GM19238 (cell line): ENCODE results near the gene COX5B.

Source experiments
- DNase-seq: peaks from one replicate; pipeline ENCODE4 v3.0.0; 2011; ENCODE audit warnings: low spot score; ENCODE audit not compliant: insufficient read length

Gene COX5B

DNA sequence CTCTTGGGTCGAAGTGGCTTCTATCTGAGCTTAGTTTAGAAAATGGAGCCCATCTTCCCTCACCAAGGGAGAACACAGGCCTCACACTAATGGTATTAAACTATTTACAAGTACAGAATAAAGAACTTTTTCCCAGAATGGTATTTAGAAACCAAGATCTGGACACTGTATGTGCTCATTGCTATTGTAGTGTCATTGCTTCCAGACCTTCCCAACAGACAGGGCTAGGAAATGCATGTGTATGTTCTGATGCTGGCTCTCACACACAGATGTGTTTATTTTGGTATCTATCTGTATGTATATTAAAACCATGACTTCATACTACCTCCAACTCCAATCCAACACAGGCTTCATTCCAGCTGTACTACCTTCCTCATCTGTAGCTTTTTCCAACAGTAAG, 8.0 kb downstream of the COX5B start:
- no peak for DNase-seq

DNA sequence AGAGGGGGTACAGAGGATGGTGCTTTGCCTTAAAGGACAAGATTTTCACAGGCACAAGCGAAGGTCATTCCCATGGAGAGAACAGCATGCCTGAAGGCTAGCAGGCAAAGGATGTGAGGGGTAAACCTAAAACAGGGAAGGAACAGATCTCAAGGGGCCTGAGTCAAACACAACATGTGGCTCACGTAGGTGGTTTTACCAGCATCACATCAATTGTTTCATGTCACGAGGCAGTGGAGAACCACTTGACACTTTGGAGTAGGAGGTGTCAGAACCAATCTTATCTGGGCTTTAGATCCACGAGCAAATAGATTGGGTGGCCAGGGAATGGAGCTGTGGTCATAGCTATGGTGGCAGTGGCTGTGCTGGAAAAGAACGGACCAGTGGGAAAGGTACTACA, 8.4 kb downstream of the COX5B start:
- DNase-seq: no peak

DNA sequence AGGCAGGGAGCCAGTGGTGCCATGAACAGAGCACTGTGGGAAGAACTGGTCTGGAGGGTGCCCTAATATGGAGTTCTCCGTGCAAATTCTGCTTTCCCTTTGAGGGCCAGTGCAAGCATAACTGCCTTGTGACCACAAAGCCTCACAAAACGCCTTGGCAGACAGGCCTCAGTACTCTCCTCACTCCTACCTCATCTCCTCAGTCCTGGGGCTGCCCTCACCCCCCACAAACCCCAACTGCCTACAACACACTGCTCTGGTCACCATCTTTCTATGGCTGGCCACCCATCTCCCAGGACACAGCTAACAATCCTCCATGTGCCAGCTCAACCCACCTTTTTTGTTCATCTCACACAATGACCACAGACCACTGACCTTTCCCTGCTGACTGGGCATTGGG, 8.9 kb downstream of the COX5B start:
- no peak for DNase-seq

DNA sequence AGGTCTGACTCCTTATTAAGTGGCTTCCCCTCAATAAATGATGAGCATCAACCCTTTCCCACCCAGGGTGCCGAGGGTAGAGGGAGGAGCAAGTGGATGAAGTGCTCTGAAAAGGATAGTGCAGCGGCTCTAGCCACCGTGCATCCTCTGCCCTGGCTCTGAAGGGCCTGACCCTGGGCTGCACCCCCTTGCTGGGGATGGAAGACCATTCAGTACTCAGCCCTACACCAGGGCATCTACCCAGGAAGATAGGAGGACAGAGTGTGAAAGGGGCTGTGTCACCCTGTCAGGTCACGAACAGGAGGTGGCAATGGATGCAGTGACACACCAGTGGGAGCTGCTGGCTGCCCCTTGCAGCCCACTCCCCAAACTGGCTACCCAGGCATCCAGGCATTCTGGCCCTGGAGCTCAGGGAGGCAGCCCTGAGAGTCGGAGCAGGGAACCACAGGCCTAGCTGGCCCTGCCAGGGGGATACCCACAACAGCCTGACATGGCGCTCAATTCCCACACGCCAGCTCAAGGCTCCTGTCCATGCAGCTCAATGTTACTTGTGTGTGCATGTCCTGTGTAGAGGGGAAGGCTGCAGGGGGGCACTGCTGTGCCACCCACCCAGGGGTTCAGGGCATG, 10.4 kb downstream of the COX5B start:
- DNase-seq: no peak

DNA sequence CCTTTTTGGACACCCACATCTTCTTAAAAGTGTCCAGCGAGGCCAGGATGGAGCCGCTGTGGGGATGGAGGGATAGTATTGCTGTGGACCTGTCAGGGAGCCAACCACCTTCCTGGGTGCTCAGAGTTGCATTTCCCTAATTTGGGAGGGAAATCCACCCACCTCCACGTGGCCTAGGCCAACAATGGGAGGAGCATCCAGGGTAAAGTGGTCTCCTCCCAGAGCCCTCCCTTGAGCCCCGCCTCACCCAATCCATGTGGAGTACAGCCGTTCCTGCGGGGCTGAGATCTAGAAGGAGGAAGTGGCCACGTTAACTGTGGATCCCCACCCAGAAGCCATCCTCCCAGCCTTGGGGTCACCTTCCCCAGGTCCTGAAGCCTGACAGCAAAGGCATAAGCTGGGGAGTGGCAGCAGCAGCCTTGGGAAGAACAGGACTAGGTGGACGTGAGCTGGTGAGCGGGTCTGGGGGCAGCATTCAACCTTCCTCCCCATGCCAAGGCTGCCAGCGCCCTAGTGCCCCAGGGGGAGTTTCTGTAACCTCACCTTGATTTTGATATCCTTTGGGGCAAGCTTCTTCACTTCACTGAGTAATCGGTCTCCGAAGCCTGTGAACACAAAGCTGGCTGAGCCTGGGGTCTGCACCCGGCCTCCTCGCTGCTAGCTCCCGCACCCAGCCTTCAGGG, 11.2 kb downstream of the COX5B start:
- no peak for DNase-seq

DNA sequence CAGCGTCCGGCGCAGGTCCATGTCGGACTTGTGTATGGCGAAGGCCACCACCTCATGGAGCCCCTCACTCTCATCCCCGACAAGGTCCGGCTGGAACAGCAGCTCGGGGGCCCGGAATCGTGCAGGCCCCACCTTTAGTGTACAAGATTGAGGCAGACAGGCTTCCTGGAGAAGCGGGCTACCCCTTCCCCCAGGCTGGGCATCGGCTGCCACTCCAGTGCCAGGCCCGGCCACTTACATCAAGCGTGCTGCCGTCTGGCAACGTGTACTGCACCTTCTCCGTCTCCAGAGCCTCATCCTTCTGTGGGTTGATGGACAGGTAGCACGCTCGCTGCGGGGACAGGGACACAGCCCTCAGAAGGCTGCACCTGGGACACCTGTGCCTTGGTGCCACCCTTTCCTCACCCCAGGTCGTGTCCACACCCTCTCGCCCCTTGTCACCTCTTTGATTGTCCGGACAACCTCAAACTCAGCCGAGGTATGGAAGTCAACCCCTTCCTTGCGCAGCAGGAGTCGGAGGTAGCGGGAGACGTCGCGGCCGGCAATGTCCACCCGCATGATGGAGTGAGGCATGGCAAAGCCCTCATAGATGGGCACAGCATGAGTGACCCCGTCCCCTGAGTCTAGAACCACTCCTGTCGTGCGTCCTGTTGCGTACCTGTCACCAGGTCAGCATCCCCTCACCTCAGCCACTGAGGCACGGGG, 12.3 kb downstream of the COX5B start:
- DNase-seq: no peak

DNA sequence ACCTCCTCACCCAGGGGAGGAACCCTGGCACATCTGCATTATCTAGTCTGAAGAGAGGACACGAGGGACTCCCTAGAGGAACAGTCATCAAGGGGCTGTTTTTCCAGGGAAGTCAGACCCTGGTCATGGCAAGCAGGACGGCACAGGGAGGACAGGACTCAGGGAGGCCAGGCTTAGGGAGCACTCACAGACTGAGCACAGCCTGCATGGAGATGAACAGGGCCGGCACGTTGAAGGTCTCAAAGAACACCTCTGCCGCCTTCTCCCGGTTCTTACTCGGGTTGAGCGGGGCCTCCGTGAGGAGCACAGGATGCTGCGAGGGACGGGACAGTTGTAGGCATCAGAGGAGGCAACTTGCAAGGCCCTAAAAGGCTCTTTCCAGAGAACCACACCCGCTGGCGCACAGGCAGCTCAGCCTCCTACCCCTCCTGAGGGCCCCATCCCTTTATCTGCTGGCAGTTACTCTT, 12.9 kb downstream of the COX5B start:
- DNase-seq: no peak

DNA sequence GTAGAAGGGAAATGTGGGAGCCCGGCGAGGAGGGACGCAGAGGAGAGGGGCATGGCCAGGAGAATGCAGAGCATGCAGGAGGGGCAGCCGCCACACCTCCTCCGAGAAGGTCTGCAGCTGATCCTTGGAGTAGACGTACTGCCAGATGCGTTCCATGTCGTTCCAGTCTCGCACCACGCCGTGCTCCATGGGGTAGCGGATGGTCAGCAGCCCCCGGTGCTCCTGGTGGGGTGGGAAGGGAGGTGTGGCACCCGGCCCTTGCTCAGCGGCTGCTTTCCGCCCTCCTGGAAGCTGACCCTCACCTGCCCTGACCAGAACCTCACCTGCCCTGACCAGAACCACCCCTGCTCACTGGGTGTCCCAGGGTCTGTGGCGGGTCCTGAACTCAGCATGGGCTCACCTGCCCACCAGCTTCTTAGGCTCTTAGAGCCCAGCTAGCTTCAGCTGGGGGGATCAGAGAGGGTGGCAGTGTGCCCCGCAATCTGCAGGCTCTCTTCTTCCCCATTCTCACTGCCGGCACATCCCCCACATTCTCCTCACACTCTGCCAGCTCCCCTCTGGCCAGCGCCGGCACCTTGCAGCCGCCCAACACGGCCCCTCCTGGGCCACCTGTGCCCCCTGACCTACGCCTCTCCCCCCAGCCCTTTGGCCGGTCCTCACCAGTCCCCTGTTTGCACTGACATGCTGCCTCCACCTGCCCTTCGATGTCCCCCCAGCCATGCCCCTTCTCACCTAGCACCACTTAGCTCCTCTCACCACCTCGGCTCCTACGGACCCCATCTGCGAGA, 13.6 kb downstream of the COX5B start:
- no peak for DNase-seq

DNA sequence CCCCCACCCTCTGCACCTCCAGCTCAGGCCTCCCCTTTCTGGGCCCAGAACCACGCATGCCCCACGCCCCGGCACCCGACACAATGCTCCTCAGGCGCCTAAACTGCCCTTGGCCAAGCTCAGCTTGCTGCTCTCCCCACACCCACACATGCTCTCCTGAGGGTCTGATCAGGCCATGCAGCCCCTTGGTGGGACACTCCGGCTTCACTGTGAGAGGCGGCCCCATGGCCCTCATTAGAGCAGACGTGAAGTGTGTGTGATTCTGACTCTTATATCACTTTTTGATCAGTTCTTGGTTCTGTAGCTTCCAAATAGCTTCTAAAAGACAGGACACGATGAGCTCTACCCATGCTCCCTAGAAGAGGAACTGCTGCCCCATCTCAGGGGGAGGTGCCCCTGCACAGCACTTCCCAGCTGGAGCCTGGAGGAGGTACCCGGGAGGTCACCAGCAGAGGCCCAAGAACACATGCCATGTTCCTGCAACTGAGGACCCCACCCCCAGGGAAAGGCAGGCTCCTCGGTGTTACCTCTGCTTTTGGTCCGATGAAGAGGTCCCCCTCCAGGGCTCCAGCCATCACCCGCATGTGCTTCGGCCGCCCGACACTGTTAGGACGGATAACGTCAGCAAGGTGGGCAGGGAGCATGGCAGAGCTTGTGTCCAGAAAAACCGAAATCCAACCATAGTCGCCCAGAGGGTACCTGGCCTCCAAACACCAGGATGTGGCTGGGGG, 14.3 kb downstream of the COX5B start:
- DNase-seq: no peak

DNA sequence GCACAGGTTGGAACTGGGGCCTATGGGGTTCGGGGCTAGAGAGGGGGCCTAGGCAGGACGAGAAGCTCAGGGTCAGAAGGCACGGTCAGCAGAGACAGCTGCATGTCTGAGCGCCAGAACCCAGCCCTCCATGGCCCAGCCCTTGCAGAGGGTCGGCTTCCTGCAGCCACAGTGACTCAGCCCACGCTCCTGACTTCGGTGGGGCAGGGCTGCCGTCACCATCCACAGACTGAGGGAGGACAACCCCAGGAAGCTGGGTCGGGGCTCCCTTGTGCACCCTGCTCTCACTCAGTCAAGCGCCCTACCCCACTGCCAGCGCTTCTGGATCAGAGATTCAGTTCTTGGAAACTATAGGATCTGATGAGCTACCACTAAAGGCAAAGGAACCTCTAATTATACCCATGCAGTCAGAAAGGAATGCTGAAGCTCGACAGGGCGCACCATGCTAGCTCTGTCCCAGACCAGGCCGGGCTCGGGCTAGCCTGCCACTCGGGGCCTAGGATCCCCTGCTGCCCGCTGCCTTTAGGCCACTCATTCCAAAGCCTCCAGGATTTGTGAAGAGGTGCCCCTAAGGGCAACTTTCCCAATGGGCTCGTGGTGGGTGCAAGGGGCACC, 15.0 kb downstream of the COX5B start:
- no peak for DNase-seq

DNA sequence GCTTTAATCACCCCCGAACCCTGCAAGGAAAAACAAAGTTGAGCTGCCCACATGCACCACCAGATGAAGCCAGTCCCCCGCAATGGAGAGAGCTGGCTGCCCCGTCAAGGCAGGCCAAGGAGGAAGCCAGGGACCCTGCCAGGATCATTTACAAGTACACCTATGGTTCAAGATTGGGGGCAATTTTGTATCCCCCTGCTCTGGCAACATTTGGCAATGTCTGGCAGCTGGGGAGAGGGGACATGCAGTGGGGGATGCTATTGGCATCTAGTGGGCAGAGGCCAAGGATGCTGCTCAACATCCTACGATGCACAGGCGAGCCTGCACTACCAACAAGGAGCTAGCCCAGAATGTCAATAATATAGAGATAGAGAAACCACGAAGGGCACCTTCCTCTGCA, 16.1 kb downstream of the COX5B start:
- no peak for DNase-seq

DNA sequence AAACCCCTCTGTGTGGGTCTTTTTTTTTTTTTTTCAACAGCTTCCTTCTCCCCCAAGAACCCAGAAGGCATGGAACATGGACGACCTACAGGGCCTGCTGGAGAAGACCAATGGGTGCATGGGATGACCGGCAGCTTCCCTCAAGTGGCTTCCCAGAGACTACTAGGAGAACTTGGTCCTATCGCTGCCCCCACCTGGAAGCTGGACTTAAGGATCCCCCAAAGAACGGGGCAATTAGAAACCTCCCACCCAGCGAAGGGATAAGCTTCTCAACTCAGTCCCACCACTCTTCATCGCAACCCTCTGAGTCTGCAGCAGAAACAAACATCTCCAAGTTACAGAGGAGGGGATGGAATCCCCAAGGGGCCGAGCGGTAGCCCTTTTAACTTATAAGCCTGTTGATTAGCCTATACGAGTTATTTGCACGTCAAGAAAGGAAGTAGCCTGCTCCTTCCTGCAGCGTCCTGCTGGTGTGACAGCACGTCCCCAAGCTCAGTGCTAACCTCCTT, 16.6 kb downstream of the COX5B start:
- no peak for DNase-seq

DNA sequence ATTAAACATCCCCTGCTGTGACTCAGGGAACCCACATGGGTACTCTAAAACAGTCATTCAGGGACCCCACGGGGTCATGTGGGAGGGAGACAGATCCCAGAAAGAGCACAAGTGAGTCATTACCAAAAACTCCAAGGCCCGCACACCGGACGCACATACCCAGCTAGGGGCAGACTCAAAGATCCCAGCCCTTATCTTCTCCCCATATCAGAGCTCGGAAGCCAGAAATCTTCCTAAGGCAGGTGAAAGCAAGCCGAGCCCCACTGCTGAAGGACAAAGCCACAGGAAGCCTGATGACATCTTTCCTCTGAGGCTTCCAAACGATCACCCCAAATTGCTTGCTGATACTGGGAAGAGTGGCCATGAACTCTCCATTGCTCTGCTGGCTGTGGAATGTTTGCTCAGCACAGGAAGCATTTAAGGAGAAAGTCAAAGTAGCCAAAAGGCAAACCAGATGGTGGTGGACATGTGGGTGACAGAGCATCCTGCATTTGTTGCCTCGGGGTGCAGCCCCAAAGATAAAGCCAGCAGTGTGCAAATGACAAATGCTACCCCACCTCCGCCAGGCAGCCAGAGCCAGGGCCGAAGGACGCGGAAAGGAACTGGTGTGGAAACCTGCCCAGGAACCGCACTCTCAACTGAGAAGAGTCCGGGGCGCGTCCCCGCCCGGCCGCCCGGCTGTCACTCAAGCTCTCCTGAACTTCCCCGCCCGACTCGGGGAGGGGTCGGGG, 17.2 kb downstream of the COX5B start:
- DNase-seq: peak; percentile 77

DNA sequence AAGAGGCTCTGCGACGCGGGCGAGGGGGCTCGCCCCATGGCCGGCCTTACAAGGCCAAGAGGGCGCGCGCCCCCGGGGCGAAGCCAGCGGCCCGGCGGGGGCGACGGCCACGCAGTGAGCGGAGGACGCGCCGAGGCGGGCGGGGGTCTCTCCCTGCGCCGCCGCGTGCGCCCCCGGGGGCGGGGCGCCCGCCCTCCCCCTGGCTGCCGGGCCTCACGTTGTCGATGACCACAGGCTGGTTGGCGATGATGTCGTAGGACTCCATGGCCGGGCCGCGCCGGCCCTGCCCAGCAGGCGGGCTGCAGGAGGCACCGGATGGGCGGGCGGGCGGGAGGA, 17.7 kb downstream of the COX5B start:
- no peak for DNase-seq

DNA sequence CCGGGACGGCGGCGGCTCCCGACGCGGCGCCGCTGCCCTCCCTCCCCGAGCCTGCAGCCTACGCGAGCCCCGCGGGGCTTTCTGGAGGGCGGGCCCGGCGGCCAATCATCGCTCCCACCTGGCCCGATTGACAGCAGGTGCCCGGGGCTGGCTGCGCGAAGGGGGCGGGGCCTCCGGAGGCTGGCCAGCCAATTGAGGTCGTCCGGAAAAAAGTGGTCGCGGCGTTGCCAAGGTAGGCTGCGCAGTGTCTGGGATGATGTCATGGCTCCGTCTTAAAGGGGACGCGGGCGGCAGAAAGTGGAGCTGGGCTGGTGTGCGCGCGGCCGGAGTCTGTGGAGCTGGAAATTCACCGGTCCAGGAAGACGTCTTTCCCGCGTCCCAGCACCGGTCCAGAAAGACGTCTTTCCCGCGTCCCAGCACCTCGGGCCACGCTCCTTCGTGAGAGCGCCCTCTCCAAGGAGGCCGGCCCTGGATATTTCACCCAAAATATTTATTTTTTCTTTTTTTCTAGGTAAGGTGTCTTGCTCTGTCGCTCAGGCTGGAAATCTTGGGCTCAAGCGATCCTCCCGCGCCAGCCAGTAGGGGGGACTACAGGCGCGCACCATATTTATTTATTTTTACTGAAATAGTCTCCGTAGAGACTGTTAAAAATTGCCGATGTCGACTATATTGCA, 18.2 kb downstream of the COX5B start, which contains the start of gene ACTR1B:
Gene ACTR1B, minus strand, starts transcription at position 83 of the 674 bp plus-strand sequence. CDS start 154 bp downstream, outside the sequence.
- DNase-seq: peak; percentile 97

DNA sequence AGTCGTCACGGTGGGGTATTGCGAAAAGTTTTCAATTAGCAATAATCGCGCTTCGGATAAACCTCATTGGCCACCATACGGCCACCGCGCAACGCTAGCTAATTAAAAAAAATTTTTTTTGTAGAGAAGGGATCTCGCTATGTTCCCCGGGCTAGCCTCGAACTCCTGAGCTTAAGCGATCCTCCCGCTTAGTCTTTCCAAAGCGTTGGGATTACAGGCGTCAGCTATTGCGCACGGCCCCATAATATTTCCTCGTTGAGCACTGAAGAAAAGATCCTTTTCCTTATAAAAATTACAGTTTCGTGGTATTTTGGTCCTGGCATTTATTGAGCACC, 18.7 kb downstream of the COX5B start:
- no peak for DNase-seq

DNA sequence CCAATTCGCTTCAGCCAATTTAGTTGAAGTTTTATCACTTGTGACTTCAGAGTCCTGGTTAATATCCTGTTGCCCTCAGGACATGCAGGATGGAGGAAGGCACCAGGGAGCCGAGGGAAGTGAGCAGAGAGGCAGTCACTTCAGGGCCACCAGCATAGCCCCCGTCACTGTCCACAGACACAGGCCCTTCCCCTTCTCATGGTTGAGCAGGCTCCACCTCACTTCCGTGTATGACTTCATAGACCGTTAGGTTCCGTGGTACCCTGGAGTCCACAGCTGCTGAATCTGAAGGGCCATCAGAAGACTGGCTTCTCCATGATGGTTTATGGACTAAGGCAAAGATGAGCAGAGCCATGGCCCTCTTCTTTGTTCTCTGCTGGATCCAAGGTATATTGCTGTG, 23.6 kb downstream of the COX5B start, which contains the start of gene C2orf92:
Gene C2orf92, plus strand, starts transcription at position 266 of the 400 bp plus-strand sequence. Its CDS starts 76 bp downstream, at position 342.
- no peak for DNase-seq

DNA sequence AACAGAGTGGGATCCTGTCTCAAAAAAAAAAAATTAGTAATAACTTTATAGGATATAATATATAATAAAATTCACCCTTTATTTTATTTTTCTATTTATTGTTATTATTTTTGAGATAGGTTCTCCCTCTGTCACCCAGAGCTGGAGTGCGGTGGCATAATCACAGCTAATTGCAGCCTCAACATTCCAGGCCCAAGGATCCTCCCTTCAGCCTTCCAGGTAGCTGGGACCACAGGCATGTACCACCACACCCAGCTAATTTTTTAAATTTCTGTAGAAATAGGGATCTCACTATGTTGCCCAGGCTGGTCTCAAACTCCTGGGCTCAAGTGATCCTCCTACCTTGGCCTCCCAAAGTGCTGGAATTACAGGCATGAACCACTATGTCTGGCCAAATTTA, 24.6 kb downstream of the COX5B start:
- DNase-seq: no peak

DNA sequence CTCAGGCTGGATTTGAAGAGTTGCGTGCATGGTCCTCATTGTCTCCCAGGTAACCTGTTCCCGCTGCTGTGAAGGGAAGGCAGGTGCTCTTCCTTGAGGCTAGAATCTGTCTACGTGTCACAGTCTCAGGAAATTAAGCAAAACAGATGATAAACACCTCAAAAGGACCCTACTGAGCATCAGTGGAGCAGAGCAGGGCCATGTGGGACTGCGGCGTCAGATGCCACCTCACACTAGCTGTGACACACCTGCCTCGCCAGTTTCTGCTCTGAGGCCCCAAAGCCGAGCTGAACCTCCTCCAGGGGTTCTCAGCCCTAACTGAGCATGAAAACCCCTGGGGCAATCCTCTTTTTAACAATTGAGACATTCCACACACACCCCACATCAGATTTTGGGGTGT, 25.7 kb downstream of the COX5B start:
- DNase-seq: no peak
